Fibroblast of lung (primary cell): ENCODE measurements around the gene ELFN1.

Source experiments
- EZH2 ChIP-seq: IDR thresholded peaks from 2 replicates; pipeline ENCODE4 v1.5.1; 2012; ENCODE audit warnings: low read length, control low read depth, mild to moderate bottlenecking; ENCODE audit errors: missing control alignments
- TF ChIP-seq, protein P1 (sequence below), 2 donors: IDR thresholded peaks in 1 of 2; conservative IDR thresholded peaks in 1 of 2; 1 replicate in 1 of 2; 2 replicates in 1 of 2; pipeline ENCODE4 v1.5.1; 2011 to 2012; ENCODE audit warnings: low read length in 2 of 2, control low read depth in 1 of 2, inconsistent platforms in 1 of 2, low read depth in 1 of 2, mild to moderate bottlenecking in 1 of 2

DNA sequence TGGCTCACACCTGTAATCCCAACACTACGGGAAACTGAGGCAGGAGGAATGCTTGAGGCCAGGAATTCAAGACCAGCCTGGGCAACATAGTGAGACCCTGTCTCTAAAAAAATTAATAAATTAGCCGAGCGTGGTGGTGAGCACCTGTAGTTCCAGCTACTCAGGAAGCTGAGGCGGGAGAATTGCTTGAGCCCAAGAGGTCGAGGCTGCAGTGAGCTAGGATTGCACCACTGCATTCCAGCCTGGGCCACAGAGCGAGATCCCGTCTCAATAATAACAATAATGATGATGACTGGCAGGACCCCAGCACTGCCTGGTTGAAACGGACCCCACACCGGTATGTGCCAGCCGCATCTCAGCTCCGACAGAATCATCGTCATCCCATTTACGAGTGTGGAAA is 93.0 kb downstream of the ELFN1 start:
- TF ChIP-seq, protein P1, sequence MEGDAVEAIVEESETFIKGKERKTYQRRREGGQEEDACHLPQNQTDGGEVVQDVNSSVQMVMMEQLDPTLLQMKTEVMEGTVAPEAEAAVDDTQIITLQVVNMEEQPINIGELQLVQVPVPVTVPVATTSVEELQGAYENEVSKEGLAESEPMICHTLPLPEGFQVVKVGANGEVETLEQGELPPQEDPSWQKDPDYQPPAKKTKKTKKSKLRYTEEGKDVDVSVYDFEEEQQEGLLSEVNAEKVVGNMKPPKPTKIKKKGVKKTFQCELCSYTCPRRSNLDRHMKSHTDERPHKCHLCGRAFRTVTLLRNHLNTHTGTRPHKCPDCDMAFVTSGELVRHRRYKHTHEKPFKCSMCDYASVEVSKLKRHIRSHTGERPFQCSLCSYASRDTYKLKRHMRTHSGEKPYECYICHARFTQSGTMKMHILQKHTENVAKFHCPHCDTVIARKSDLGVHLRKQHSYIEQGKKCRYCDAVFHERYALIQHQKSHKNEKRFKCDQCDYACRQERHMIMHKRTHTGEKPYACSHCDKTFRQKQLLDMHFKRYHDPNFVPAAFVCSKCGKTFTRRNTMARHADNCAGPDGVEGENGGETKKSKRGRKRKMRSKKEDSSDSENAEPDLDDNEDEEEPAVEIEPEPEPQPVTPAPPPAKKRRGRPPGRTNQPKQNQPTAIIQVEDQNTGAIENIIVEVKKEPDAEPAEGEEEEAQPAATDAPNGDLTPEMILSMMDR (conservative IDR thresholded peaks at IDR 0.05 in 1 of 2, IDR thresholded peaks at IDR 0.05 in 1 of 2; ENCODE audit: low read depth in 1 of 2, low read length in 2 of 2) = no peak
- no peak for TF ChIP-seq EZH2
